HepG2 (cell line): ENCODE data around the gene TRIM28. TPM values are rescaled to one million over a fixed set of nuclear protein-coding genes. Genes with fewer than 3 reads are reported as not detected.

Experiments
- GABPB1 ChIP-seq: IDR thresholded peaks from 2 replicates; pipeline ENCODE4 v1.6.1; 2016; ENCODE audit warnings: mild to moderate bottlenecking, missing genetic modification reagents, moderate library complexity, missing compliant biosample characterization
- IRX3 ChIP-seq: sonication (generic); formaldehyde crosslinking; IDR thresholded peaks from 2 replicates; pipeline ENCODE4 v1.8.1; 2023; ENCODE audit warnings: mild to moderate bottlenecking, low read depth, missing genetic modification reagents, borderline replicate concordance
- KLF12 ChIP-seq: sonication (generic); formaldehyde crosslinking; IDR thresholded peaks from 2 replicates; pipeline ENCODE4 v1.4.0; 2020; ENCODE audit warnings: missing genetic modification reagents, borderline replicate concordance
- KLF6 ChIP-seq: IDR thresholded peaks from 2 replicates; pipeline ENCODE4 v1.8.0; 2016; ENCODE audit warnings: missing biosample characterization, missing genetic modification reagents
- MTA3 ChIP-seq: sonication (generic); formaldehyde crosslinking; IDR thresholded peaks from 2 replicates; pipeline ENCODE4 v1.4.0; 2020; ENCODE audit warnings: missing genetic modification reagents
- NFIC ChIP-seq: IDR thresholded peaks from 2 replicates; pipeline ENCODE4 v1.6.1; 2012; ENCODE audit warnings: mild to moderate bottlenecking, low read length, inconsistent platforms
- NFKB2 ChIP-seq: sonication (generic); formaldehyde crosslinking; IDR thresholded peaks from 2 replicates; pipeline ENCODE4 v1.4.0; 2020; ENCODE audit warnings: missing genetic modification reagents, borderline replicate concordance
- PHF20 ChIP-seq: sonication (generic); formaldehyde crosslinking; IDR thresholded peaks from 2 replicates; pipeline ENCODE4 v1.5.0; 2020; ENCODE audit warnings: mild to moderate bottlenecking, missing genetic modification reagents
- SNAPC2 ChIP-seq: sonication (generic); formaldehyde crosslinking; IDR thresholded peaks from 2 replicates; pipeline ENCODE4 v1.8.1; 2022; ENCODE audit warnings: mild to moderate bottlenecking, missing genetic modification reagents
- TOE1 ChIP-seq: sonication (generic); formaldehyde crosslinking; IDR thresholded peaks from 2 replicates; pipeline ENCODE4 v1.4.0; 2020; ENCODE audit warnings: mild to moderate bottlenecking, missing genetic modification reagents
- ZBTB20 ChIP-seq: sonication (generic); formaldehyde crosslinking; IDR thresholded peaks from 2 replicates; pipeline ENCODE4 v1.8.1; 2023; ENCODE audit warnings: missing genetic modification reagents, low read depth, mild to moderate bottlenecking, borderline replicate concordance
- ZFAT ChIP-seq: sonication (generic); formaldehyde crosslinking; conservative IDR thresholded peaks from 2 replicates; pipeline ENCODE4 v1.8.1; 2023; ENCODE audit warnings: missing genetic modification reagents, inconsistent platforms
- ZFP37 ChIP-seq: sonication (generic); formaldehyde crosslinking; IDR thresholded peaks from 2 replicates; pipeline ENCODE4 v1.4.0; 2020; ENCODE audit warnings: missing genetic modification reagents, borderline replicate concordance
- ZFY ChIP-seq: sonication (generic); formaldehyde crosslinking; IDR thresholded peaks from 2 replicates; pipeline ENCODE4 v1.4.0; 2020; ENCODE audit warnings: missing genetic modification reagents
- ZNF124 ChIP-seq: sonication (generic); formaldehyde crosslinking; IDR thresholded peaks from 2 replicates; pipeline ENCODE4 v1.4.0; 2020; ENCODE audit warnings: missing genetic modification reagents
- ZNF432 ChIP-seq: sonication (generic); formaldehyde crosslinking; IDR thresholded peaks from 2 replicates; pipeline ENCODE4 v1.5.0; 2020; ENCODE audit warnings: missing genetic modification reagents, mild to moderate bottlenecking, borderline replicate concordance
- ZNF839 ChIP-seq: sonication (generic); formaldehyde crosslinking; IDR thresholded peaks from 2 replicates; pipeline ENCODE4 v1.4.0; 2020; ENCODE audit warnings: missing genetic modification reagents, mild to moderate bottlenecking, borderline replicate concordance
- polyA plus RNA-seq, 8 experiments: library from polyadenylated mRNA; depleted of rRNA in 3 of 8; stranded (reverse) in 7 of 8; unstranded in 1 of 8; fragments of >200 nt; fragmentation: Illumina TruSeq in 4 of 8; extraction: Trizol in 4 of 8; gene quantifications; 2 replicates each; pipeline versions ENCODE4 v1.2.1 to v1.2.3, GENCODE V29; 2011 to 2016; ENCODE audit warnings: low read depth in 4 of 8, missing spikeins in 1 of 8, mixed read lengths in 1 of 8; ENCODE audit not compliant: insufficient read depth in 1 of 8
- total RNA-seq, 5 experiments: library from RNA; depleted of rRNA; stranded (reverse); fragments of >200 nt; fragmentation: Illumina TruSeq; extraction: Trizol; gene quantifications; 2 replicates each; pipeline ENCODE4 v1.2.3, GENCODE V29; 2016; ENCODE audit warnings: low read depth in 1 of 5
- TF ChIP-seq, protein P1 (sequence below), 2 experiments: fragments of 450-650 bp in 1 of 2; sonication (generic) in 1 of 2; formaldehyde crosslinking; IDR thresholded peaks; 2 replicates each; pipeline versions ENCODE4 v1.5.0 to v1.8.0; 2020 to 2022; ENCODE audit warnings: mild to moderate bottlenecking in 1 of 2, missing genetic modification reagents in 1 of 2
- TF ChIP-seq, protein P2 (sequence below): sonication (generic); formaldehyde crosslinking; IDR thresholded peaks from 2 replicates; pipeline ENCODE4 v1.8.1; 2023; ENCODE audit warnings: mild to moderate bottlenecking, moderate library complexity, missing genetic modification reagents
- TF ChIP-seq, protein P3 (sequence below): sonication (generic); formaldehyde crosslinking; IDR thresholded peaks from 2 replicates; pipeline ENCODE4 v1.8.0; 2022; ENCODE audit warnings: missing genetic modification reagents, mild to moderate bottlenecking, inconsistent platforms, borderline replicate concordance
- TF ChIP-seq, protein P4 (sequence below): sonication (generic); formaldehyde crosslinking; IDR thresholded peaks from 2 replicates; pipeline ENCODE4 v1.9.0; 2021; ENCODE audit warnings: missing genetic modification reagents, mild to moderate bottlenecking, borderline replicate concordance
- TF ChIP-seq, protein P5 (sequence below): sonication (generic); formaldehyde crosslinking; IDR thresholded peaks from 2 replicates; pipeline ENCODE4 v1.4.0; 2020; ENCODE audit warnings: missing genetic modification reagents, borderline replicate concordance

The TRIM28 gene
- total and polyA plus RNA-seq, 2 of the 13 experiments (the other 11 are each of a cell fraction or from before 2014, with no cell fraction given): 361 to 439 TPM

DNA sequence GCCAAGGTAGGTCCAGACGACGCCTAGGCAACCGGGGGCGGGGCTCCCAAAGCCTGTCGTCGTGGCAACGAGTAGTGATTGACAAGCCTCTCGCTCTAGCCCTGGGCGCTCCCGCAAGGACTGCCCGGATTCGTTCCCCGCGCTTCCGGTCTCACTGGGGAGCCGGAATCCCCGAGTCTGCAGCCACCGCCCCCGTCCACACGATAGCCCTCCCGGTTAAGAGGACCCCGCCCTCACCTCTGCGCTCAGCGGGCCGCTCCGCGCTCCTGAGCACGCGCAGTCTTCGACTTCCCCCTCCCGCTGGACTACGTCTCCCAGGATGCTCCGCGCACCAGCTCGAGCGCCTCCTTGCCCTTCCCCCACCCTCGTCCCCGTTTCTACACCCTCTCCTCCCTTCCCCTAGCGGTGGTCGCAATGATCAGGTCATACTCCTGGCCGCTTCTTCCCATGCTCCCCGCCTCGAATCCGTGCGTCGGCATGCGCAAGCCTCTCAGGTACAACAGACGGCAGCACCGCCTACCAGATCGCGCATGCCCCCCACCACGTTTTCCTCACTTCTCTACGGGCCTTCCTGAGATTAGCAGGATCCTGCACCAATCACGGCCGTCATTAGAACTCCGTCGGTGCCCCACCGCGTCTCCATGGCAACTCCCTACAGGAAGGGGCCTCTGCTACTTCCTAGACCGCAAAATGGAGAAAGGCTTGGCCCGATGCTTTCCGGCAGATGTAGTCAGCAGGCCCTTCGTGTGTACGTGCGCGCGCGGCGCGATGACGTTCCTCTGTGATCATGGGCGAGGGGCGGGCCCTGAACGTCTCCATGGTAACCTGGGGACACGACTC lies 29.2 kb downstream of the TRIM28 start, which contains the start of gene MZF1 (continued):
- TF ChIP-seq, protein P1, sequence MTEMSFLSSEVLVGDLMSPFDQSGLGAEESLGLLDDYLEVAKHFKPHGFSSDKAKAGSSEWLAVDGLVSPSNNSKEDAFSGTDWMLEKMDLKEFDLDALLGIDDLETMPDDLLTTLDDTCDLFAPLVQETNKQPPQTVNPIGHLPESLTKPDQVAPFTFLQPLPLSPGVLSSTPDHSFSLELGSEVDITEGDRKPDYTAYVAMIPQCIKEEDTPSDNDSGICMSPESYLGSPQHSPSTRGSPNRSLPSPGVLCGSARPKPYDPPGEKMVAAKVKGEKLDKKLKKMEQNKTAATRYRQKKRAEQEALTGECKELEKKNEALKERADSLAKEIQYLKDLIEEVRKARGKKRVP (CRISPR knock-in tag; IDR thresholded peaks at IDR 0.05): 0 out of 4 replicates have a peak, but pooled peaks of 1 of the 2 experiments have one; percentile 49
- 0 out of 2 replicates have a peak, but pooled peaks have one; percentile 6 for TF ChIP-seq ZNF839
- TF ChIP-seq GABPB1 (CRISPR knock-in tag): peak; percentile 93
- TF ChIP-seq ZFP37: no peak
- 0 out of 2 replicates have a peak, but pooled peaks have one; percentile 70 for TF ChIP-seq IRX3
- TF ChIP-seq, protein P2, sequence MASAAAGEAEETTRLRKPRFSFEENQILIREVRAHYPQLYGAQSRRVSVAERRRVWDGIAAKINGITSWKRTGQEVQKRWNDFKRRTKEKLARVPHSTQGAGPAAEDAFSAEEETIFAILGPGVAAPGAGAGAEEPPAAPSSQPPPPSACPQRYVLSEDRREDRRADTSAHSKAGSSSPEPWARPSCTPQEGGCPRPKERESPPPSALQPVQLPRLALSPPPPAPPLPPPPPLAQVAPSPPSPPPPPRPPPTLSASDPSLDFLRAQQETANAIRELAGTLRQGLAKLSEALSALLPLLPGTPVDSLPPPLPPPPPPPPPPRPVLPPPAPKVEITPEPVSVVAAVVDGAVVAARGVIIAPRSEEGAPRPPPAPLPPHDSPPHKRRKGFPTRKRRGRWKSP (CRISPR knock-in tag): peak; percentile 51; the same call in 1 of the 2 replicates
- TF ChIP-seq, protein P3, sequence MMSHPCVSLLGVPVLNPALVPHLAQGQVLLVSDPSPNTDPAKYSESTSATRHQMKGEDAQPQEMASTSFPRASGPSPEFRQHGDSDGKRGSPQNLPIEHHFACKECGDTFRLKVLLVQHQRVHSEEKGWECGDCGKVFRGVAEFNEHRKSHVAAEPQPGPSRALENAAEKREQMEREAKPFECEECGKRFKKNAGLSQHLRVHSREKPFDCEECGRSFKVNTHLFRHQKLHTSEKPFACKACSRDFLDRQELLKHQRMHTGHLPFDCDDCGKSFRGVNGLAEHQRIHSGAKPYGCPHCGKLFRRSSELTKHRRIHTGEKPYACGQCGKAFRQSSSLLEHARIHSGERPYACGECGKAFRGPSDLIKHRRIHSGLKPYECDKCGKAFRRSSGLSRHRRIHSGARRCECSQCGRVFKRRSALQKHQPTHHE: no peak; the same call in 1 of the 2 replicates
- TF ChIP-seq ZNF432 (CRISPR knock-in tag): no peak
- TF ChIP-seq SNAPC2 (CRISPR knock-in tag): peak; percentile 25; the same call in 1 of the 2 replicates
- no peak for TF ChIP-seq MTA3 (CRISPR knock-in tag)
- 0 out of 2 replicates have a peak, but pooled peaks have one; percentile 4 for TF ChIP-seq ZBTB20
- no peak for TF ChIP-seq NFIC
- TF ChIP-seq KLF6 (CRISPR knock-in tag): no peak
- TF ChIP-seq TOE1 (CRISPR knock-in tag): no peak
- TF ChIP-seq, protein P4, sequence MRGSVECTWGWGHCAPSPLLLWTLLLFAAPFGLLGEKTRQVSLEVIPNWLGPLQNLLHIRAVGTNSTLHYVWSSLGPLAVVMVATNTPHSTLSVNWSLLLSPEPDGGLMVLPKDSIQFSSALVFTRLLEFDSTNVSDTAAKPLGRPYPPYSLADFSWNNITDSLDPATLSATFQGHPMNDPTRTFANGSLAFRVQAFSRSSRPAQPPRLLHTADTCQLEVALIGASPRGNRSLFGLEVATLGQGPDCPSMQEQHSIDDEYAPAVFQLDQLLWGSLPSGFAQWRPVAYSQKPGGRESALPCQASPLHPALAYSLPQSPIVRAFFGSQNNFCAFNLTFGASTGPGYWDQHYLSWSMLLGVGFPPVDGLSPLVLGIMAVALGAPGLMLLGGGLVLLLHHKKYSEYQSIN: no peak
- TF ChIP-seq ZFAT (CRISPR knock-in tag): no peak
- TF ChIP-seq, protein P5, sequence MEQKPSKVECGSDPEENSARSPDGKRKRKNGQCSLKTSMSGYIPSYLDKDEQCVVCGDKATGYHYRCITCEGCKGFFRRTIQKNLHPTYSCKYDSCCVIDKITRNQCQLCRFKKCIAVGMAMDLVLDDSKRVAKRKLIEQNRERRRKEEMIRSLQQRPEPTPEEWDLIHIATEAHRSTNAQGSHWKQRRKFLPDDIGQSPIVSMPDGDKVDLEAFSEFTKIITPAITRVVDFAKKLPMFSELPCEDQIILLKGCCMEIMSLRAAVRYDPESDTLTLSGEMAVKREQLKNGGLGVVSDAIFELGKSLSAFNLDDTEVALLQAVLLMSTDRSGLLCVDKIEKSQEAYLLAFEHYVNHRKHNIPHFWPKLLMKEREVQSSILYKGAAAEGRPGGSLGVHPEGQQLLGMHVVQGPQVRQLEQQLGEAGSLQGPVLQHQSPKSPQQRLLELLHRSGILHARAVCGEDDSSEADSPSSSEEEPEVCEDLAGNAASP (CRISPR knock-in tag): peak; percentile 21; the same call in 1 of the 2 replicates
- TF ChIP-seq NFKB2 (CRISPR knock-in tag): peak; percentile 60; the same call in 1 of the 2 replicates
- TF ChIP-seq ZFY (CRISPR knock-in tag): peak; percentile 71
- no peak; the same call in 1 of the 2 replicates for TF ChIP-seq ZNF124 (CRISPR knock-in tag)
- peak; percentile 75 for TF ChIP-seq PHF20 (CRISPR knock-in tag)
- peak; percentile 81; the same call in 1 of the 2 replicates for TF ChIP-seq KLF12 (CRISPR knock-in tag)
